IPS-20b (cell line): ENCODE measurements around the gene LTK.

ENCODE experiments used
- H3K27ac ChIP-seq: one replicate; pipeline ENCODE4 v1.5.1; 2013; ENCODE audit warnings: low read length
- H3K27me3 ChIP-seq: 2 replicates; pipeline ENCODE4 v1.6.1; 2013; ENCODE audit warnings: mild to moderate bottlenecking, low read length, inconsistent platforms; ENCODE audit not compliant: insufficient read depth
- H3K36me3 ChIP-seq: 2 replicates; pipeline ENCODE4 v1.6.1; 2013; ENCODE audit warnings: low read depth, mild to moderate bottlenecking, inconsistent platforms, low read length, moderate library complexity; ENCODE audit not compliant: insufficient read depth
- H3K4me1 ChIP-seq: 2 replicates; pipeline ENCODE4 v1.6.1; 2013; ENCODE audit warnings: mild to moderate bottlenecking, control low read depth, inconsistent platforms, low read length, moderate library complexity; ENCODE audit not compliant: insufficient read depth
- H3K4me3 ChIP-seq: 2 replicates; pipeline ENCODE4 v1.5.1; 2013; ENCODE audit warnings: mild to moderate bottlenecking, low read length, inconsistent platforms
- H3K9ac ChIP-seq: 2 replicates; pipeline ENCODE4 v1.6.1; 2013; ENCODE audit warnings: low read depth, mild to moderate bottlenecking, inconsistent platforms, low read length, moderate library complexity
- H3K9me3 ChIP-seq: 2 replicates; pipeline ENCODE4 v1.6.1; 2013; ENCODE audit warnings: mild to moderate bottlenecking, low read depth, low read length, inconsistent platforms; ENCODE audit not compliant: insufficient read depth

Gene LTK

DNA sequence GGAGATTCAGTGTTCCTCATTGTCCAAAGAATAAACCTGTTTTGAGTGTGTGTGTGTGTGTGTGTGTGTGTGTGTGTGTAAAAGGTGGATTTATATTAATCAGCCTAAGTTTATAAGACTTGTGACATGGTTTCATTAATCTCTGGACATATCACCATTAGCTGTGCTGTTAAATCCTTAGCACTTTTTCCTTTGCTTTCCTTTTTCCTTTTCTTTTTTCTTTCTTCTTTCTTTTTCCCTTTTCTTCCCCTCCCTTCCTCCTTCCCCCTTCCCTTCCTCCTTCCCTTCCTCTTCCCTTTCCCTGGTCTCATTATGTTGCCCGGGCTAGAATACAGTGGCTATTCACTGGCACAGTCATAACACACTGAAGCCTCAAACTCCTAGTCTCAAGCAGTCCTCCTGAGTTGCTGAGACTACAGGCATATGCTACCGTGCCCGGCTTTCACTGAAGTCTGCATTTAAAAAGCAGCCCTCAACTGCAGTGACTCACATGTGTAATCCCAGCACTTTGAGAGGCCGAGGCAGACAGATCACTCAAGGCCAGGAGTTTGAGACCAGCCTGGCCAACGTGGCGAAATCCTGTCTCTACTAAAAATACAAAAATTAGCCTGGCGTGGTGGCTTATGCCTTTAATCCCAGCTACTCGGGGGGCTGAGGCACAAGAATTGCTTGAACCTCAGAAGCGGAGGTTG, 48.6 kb downstream of the LTK start:
- H3K9ac ChIP-seq = no peak overlapping the region
- H3K36me3 ChIP-seq = peaks cover 62% of the 10 kb centered on the region
- H3K27ac ChIP-seq = no peak overlapping the region
- H3K4me1 ChIP-seq = no peaks in the 10 kb centered on the region
- no peak overlapping the region for H3K4me3 ChIP-seq
- no peaks in the 10 kb centered on the region for H3K27me3 ChIP-seq
- H3K9me3 ChIP-seq = no peaks in the 10 kb centered on the region

DNA sequence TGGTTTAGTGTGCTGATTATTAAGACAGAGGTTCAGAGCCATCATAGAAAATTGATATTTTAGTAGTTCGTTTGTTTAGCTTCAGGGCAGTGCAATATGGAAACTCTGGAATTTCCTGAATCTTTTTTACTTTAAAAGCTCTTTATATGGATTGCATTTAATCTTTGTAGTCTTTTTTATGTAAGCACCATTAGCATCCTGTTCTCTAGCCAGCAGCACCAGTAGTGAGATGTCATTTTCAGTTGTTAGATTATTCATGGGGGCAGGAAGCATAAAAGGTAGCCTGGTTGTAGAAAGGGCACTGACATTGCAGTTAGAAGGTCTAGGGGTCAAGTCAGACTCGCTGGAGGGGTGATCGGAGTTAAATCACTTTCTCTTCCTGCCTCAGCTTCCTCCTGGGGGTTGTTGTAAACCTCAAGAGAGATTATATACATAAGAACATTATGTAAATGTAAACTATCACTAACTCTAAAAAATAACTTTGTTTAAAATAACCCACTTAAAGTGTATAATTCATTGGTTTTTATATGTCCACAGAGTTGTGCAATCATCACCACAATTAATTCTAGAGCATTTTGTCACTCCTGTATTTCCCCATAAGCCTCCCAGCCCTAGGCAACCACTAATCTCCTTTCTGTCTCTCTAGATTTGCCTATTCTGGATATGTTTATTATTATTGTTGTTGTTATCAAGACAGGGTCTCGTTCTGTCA, 51.4 kb downstream of the LTK start:
- H3K9me3 ChIP-seq = no peaks in the 10 kb centered on the region
- no peaks in the 10 kb centered on the region for H3K4me1 ChIP-seq
- no peak overlapping the region for H3K4me3 ChIP-seq
- H3K36me3 ChIP-seq = peaks cover 70% of the 10 kb centered on the region
- H3K27ac ChIP-seq = no peak overlapping the region
- H3K9ac ChIP-seq = no peak overlapping the region
- H3K27me3 ChIP-seq = no peaks in the 10 kb centered on the region
